HG02970 (cell line): Measurements from ENCODE around the gene SPRED2.

Experiments used
- ATAC-seq: cut with Tn5 transposase; IDR thresholded peaks from one replicate; pipeline ENCODE4 v1.9.1; 2021; ENCODE audit warnings: mild to moderate bottlenecking, moderate library complexity, moderate number of reproducible peaks; ENCODE audit not compliant: unreplicated experiment, low FRiP score

Gene SPRED2, protein sequence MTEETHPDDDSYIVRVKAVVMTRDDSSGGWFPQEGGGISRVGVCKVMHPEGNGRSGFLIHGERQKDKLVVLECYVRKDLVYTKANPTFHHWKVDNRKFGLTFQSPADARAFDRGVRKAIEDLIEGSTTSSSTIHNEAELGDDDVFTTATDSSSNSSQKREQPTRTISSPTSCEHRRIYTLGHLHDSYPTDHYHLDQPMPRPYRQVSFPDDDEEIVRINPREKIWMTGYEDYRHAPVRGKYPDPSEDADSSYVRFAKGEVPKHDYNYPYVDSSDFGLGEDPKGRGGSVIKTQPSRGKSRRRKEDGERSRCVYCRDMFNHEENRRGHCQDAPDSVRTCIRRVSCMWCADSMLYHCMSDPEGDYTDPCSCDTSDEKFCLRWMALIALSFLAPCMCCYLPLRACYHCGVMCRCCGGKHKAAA

DNA sequence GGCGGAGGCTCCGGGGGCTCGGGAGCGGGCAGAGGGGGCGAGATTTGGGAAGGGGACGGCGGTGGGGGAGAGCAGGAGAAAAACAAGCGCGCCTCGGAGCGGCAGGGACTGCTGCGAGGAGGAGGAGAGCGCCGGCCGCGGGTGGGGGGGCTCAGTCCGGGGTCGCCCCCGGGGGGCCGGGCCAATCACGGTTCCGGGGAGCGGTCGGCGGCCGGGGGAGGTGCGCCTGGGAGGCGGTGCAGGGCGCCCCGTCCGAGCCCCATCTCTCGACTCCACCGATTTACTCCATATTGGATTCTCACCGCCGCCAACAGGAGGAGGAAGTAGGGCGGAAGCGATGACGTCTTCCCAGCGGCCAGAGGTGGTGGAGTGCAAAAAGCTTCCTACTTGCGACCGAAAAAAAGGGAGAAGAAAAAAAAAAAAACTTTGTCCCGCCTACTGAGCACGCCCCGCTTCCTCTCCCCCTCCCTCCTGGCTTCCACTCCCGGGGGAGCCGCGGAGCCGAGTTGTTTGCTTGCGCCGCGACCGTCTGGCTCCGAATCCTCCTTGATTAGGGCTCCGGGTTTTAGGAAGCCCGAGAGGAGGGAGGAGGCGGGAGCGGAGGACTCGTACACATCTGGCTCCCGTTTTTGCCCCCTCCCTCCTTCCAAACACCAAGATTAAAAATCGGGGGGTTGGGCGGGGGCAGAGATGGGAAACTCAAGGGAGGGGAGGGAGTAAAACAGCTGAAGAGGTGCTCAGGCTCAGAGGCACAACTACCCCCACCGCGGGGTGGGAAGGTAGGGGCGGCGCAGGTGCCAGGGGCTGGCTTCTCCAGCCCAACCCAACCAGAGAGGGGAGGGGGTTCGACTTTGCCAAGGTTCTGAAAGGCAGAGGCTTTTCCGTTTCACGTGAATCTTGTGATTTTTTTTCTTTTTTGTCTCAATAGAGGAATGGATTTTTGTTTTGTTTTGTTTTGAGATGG lies at the start of gene SPRED2:
SPRED2 (minus strand) TSS at position 373 of the 964 bp plus-strand sequence. CDS start 612 bp downstream, outside the sequence.
- no peak for ATAC-seq

DNA sequence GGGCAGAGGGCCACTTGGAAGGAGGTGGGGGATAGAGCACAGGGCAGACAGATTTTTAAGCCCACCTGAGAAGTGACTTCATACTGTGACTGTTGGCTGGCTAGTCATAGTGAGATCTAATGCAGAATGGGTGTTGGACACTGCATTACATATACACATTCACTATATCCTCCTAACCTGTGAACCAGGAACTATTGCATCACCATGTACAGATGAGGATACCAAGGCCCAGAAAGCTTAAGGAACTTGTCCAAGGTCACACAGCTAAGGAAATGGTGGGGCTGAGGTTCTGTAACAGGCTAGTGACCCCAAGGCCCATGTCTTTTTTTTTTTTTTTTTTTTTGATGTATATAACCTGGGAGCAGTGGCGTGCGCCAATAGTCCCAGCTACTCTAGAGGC lies 49.6 kb upstream of the SPRED2 start:
- ATAC-seq: no peak

DNA sequence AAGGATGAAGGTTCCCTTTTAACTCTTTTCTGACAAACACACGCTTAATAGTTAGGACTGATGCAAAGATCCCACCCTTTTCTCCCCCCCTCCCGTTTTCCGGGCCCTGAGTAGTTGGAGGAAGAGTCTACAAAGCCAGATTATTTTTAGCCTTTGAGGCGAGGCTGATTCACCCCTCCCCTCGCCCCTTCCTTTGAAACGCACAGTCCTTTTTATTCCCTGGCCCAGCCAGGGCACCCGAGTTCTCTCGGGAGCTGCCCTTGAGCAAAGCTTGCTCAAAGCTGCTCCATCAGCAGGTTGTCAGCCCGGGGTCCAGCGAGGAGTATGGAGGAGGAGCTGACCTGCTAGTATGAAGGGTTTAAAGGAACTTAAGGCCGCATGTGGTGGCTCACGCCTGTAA lies 47.1 kb upstream of the SPRED2 start:
- no peak for ATAC-seq

DNA sequence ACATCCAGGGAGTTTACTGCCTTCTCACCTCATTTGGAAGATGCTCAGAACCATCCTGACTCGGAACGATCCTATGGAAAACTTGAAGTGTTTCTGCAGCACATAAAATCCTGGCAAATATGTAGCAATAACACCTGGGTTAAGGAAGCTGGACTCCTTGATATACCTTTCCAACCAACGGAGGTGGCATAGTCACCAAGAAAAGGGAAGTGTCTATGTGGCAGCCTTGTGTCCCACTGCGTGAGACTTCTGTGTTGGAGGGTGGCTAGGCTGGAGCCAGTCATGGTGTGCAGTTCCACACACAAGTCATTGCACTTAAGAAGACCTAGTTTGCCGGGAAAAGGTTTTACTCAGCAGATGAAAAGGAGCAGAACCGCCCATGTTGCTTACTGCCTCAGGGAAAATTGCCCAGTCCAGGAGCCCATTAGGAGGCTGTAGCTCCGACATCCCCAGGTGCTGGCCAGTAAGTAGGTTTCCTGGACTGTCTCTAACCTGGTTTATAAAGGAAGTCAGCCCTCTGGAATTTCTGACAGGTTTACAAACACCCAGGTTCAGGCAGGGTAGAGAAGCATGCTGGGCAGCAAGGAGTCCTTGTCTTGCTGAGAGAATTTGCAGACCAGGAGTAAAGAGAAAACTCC lies 46.2 kb upstream of the SPRED2 start:
- ATAC-seq: no peak

DNA sequence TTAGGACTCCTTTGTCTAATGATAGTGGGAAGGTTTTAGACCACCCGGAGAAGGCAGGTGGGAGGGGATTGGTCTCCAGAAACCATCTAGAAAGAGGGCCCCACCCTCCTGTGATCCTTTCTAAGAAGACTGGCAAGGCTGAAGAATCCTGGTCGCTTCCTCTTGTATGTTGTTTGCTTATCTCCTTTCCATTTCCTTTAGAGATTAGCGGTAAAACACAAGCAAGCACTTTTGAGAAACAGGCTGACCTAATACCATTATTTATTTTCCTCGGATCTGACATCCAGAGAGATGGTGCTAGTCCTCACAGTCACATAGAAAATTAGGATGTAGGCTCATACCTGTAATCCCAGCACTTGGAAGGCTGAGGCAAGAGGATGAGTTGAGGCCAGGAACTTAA lies 45.2 kb upstream of the SPRED2 start:
- no peak for ATAC-seq

DNA sequence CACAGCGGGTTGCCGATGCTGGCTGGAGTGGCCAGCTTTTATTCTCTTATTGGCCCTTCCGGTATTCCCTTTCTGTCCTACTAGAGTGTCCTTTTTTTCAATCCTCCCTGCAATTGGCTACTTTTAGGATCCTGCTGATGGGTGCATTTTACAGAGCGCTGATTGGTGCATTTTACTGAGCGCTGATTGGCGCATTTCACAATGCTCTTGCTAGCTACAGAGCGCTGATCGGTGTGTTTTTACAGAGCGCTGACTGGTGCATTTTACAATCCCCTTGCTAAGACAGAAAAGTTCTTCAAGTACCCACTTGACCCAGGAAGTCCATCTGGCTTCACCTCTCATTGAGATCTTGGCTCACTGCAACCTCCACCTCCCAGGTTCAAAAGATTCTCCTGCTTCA lies 44.4 kb upstream of the SPRED2 start:
- no peak for ATAC-seq

DNA sequence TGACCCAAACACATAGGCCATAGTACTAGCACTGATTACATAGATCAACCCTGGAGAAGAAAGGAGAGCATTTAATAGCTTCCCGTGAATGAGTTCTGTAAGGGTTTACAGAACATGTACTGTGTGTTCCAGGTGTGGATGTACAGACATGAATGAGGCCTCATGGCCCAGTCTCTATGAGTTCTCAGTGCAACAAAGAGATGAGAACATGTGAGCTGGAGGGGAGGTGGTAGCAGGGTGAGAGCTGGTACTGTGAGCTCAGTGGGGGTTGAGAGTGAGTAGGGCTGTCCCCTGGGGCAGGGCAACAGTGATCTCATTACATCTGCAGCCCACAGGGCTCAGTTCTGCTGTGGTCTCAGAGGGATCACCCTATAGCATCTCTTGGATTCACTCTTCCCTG lies 42.6 kb upstream of the SPRED2 start:
- no peak for ATAC-seq

DNA sequence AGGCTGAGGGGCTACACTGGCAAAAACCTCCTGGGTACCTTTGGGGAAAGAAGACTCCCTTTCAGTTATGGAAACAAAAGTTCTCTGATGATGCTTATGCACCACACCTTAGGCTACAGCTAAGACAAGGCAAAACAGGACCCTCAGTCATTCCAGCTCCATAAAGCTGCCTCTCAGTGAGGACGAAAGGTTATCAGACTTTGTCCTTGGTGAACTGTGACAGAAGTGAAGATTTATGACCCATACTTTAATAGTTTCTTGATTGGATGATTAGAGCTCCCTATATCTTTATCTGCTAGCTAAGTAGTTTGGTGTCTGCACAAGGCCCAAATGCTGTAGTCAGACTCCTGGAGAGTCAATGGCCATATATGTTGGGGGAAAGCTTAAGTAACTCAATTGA lies 40.6 kb upstream of the SPRED2 start:
- ATAC-seq: no peak

DNA sequence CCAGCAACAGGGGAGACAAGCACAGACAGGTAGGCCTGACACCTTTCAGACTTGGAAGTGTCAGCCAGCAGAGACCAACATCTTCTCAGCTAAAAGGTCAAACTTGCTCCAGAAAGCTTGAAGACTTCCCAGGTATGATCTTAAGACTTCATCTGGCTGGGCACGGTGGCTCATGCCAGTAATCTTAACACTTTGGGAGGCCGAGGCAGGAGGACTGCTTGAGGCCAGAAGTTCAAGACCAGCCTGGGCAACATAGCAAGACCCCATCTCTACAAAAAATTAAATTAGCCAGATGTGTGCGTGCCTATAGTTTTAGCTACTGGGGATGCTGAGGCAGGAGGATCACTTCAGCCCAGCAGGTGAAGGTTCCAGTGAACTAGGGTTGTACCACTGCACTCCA lies 39.0 kb upstream of the SPRED2 start:
- ATAC-seq: no peak

DNA sequence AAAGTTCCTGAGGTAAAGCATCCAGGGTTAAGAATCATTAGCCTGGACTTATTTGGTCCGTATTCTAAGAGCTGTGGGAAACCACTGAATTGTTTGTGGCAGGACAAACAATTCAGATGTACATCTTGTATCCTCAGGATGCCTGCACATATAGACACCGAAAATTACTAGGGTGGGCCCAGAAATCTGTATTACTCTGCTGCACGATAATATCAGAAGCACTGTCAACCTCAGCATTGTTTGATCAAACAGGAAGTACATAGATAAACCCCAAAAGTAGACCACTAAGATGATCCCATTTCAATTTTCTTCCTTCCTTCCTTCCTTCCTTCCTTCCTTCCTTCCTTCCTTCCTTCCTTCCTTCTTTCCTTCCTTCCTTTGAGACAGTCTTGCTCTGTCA lies 34.2 kb upstream of the SPRED2 start:
- no peak for ATAC-seq

DNA sequence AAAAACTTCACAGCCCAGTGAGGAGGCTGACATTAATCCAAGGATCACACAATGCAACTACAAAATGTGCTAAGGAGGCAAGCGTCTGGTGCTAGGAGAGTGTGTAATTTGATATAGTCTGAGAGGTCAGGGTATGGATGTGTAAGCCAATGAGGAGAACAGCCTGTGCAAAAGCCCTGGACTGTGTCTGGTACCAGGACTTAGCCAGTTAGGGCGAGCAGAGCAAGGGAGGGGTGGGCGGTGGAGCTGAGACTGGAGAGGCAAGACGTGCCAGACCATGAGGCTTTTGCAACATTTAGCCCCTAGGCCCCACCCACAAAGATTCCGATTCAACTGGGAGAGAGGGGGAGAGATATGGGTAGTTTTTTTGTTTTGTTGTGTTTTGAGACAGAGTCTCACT lies 33.5 kb upstream of the SPRED2 start:
- no peak for ATAC-seq

DNA sequence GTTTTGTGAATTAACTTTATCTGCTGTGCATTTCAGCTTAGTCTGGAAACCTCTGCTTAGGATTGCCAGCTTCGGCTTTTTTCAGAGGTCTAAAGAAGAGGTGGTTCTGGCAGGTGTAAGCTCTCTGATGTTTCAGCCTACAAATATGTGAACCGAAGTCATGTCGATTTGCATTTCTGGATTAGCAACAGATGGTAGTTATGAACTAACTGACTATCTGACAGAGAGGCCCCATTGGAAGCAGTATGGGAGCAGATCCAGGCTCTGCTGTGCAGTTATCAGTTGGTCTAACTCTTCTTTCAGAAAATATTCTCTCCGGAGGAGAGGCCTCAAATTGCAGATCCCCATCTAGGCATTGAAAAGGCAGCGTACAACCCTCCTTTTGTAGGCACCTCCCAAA lies 32.7 kb upstream of the SPRED2 start:
- no peak for ATAC-seq

DNA sequence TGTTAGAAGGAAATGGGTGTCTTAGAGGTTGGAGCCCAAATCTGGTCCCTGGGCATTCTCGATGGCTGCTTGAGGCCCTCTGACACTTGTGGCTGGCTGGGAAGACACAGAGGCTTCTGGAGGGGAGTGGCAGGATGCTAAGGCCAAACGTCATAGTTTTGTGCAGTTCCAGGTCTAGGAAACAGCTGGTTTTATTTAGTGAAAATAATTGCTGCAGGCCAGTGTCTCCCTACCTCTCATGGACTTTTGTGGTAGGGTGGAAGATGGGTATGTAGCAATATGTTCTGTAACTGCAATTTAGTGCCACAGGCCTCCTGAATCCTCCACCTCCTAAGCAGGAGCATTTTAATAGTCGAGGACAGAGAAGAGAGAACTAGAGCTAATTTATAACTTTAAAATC lies 32.2 kb upstream of the SPRED2 start:
- no peak for ATAC-seq

DNA sequence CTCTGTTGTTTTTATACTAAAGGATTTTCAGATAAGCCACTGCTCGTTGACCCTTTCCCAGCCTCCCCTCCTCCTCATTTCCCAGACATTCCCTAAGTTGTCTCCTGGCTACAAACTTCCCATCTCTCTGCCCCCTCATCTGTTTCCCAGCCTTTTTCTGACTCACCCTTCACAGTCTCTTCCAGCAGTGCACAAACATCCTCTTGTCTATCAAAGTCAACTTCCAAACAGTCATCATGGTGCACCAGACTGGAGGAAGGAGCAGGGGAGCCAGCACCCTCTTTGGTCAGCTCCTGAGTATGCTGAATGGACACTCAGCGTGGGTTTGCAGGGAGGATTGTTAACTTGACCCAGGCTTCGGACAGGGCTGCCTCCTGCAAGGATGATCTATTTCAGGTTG lies 26.6 kb upstream of the SPRED2 start:
- no peak for ATAC-seq

DNA sequence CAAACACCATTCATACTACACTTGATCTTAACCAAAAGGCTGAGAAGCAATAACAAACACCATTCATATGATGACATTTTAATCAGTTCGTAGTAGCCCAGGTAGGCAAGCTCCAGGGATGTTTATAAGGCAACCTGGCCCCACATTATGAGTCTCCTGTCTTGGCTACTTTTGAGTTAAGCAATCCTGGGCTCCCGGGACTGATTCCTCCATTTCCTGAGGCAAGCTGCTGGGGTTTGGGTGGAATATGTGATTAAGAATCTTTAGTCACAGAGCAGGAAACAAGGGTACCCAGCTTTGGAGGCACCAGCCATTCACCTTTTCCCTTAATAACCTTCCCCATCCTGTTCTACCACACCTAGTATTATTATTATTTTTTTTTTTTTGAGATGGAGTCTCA lies 24.5 kb upstream of the SPRED2 start:
- ATAC-seq: no peak

DNA sequence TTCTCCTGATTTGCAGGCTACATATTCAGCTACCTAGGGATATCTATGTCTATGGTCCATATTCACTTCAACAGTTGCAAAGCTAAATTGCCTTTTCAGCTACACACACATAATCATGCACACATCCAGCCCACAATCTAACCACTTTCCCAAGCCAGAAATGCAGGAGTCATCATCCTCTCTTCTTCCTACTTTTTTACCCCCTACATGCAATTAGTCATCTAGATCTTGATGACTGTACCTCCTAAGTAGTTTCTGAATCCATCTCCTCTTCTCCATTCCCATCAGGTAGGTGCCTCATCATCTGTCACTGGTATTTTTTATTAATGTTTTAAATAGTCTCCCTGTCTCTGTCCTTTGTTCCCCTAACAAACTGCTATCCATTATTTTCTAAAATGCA lies 23.7 kb upstream of the SPRED2 start:
- ATAC-seq: no peak

DNA sequence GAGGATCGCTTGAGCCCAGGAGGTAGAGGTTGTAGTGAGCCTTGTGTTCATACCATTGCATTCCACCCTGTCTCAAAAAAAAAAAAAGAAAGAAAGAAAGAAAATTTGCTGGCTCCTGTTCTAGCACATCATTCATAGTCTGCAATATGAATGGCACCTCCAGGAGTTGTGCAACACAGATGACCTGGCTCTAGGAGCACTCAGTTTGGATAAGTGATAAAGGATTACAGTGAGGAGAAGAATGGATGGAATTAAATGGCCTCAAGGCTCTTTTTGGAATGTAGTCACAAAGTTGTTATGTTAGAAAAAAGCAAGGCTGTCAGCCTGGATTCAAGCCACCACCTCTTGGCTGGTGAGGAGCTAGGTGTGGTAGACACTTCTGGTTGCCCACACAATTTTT lies 21.5 kb upstream of the SPRED2 start:
- no peak for ATAC-seq

DNA sequence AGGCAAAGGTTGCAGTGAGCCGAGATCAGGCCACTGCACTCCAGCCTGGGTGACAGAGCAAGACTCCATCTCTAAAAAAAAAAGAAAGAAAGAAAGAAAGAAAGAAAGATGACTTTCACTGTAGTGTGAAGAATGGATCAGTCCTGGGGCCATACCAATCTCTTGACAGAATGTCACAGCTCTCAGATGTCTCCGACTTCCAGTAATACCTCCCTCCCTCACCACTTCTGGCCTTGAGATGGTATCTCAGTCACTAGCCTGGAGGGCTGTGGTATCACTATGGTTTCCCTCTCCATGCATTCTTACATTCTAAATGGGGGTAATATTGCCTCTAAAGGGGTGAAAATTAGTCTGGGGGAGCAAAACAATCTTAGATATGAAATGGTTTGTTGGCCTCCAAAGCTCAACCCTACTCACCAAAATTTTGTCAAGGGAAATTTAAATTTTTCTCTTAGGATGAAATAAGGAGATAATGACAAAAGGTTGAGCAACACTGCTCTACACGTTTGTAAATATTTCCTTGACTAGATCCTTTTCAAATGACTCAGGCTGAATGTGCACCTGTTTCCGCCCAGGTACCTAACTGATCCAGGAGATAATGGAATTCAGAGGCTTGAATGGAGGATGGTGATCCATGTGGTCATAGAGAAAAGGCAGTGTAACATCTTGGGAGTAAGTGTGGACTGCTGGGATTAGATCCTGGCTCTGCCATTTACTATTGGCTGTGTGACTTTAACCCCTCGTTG lies 19.9 kb upstream of the SPRED2 start:
- ATAC-seq: no peak

DNA sequence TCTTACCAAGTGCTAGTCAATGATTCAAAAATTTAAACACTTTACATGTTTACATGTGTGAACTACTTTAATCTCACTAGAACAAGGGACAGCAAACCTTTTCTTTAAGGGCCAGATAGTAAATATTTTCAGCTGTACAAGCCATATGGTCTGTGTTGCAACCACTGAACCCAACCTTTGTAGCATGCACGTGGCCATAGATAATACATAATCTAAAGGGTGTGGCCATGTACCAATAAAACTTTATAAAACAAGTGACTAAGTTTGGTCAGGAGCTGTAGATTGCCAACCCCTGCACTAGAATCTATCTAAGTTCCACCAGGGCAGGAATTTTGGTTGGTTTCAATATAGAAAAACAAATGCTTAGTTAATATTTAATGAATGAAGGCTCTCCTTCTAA lies 18.4 kb upstream of the SPRED2 start:
- ATAC-seq: no peak

DNA sequence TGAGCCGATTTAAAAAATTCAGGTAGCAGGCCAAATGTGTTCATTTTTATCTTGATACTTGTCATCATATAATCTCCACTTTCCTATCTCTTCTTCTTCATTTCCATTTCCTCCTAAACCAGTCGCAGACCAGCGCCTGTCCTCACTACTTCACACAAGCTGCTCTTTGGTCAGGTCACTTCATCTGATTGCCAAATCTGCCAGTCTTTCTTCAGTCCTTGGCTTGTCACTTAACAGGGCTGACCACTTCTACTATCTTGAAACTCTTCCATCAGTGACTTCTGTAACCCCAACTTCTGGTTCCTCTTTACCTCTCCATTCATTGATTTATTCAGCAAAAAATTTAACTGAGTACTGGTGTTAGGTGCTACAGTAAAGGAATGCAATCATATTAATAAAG lies 18.0 kb upstream of the SPRED2 start:
- no peak for ATAC-seq
